ENCODE results near the gene P2RY11.

Gene P2RY11

DNA sequence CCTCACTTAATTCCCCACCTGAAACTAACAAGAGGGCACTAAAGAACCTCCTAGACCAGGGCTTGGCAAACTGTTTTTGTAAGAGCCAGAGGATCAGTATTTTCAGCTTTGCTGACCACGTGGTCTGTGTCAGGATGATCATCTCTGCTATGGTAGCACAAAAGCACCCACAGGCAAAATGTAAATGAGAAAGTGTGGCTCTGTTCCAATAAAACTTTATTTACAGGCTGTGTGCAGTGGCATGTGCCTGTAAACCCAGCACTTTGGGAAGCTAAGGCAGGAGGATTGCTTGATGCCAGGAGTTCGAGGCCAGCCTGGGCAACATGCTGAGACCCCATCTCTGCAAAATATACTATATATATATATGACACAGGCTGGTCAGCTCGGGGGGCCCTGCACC, 52.0 kb downstream of the P2RY11 start:
- H3K4me3 ChIP-seq (ENCODE audit: low read depth, low read length) = no peak overlapping the region
- no peak for TF ChIP-seq CTCF (IDR thresholded peaks at IDR 0.05; ENCODE audit: borderline replicate concordance, insufficient read depth, low read depth, low read length)
